G401.6 (cell line): ENCODE results near the gene THOC1.

Experiments
- FAIRE-seq: peaks from 2 replicates; lab custom pipeline; 2012; peaks lifted over from hg19 to GRCh38; lab: Jason Lieb, UNC

The THOC1 gene

GRCh38 chr18:213966-214365 is 53.9 kb downstream of the THOC1 start:
- FAIRE-seq = no peak

GRCh38 chr18:213505-213904 is 54.3 kb downstream of the THOC1 start:
- FAIRE-seq = no peak

GRCh38 chr18:212780-213179 is 55.1 kb downstream of the THOC1 start:
- FAIRE-seq = no peak

GRCh38 chr18:211582-211981 is 56.3 kb downstream of the THOC1 start:
- FAIRE-seq = no peak

- FAIRE-seq = no peak
Observed at GRCh38 chr18:210733-211132, 57.1 kb downstream of the THOC1 start.

GRCh38 chr18:210075-210474 is 57.8 kb downstream of the THOC1 start:
- FAIRE-seq = peak; percentile 66

GRCh38 chr18:199768-200167 is 68.1 kb downstream of the THOC1 start:
- no peak for FAIRE-seq

GRCh38 chr18:199214-199613 is 68.6 kb downstream of the THOC1 start:
- FAIRE-seq = no peak

- FAIRE-seq = no peak
Observed at GRCh38 chr18:195651-196050, 72.2 kb downstream of the THOC1 start.

GRCh38 chr18:192801-193200 is 75.0 kb downstream of the THOC1 start:
- peak; percentile 27 for FAIRE-seq

- FAIRE-seq = no peak
Observed at GRCh38 chr18:191725-192124, 76.1 kb downstream of the THOC1 start.

GRCh38 chr18:189254-189653 is 78.6 kb downstream of the THOC1 start:
- FAIRE-seq = no peak

- no peak for FAIRE-seq
Observed at GRCh38 chr18:183769-184168, 84.1 kb downstream of the THOC1 start.

GRCh38 chr18:181711-182110 is 86.1 kb downstream of the THOC1 start:
- no peak for FAIRE-seq

- no peak for FAIRE-seq
Observed at GRCh38 chr18:179499-179898, 88.3 kb downstream of the THOC1 start.

- no peak for FAIRE-seq
Observed at GRCh38 chr18:172361-172760, 95.5 kb downstream of the THOC1 start.
